ENCODE data around the gene PCDHA12.

The PCDHA12 gene

GRCh38 chr5:140916325-140916724 lies 41.2 kb downstream of the PCDHA12 start:
- Histone ChIP-seq H3K36me3 (ENCODE audit: insufficient read depth, low read length) (no peaks in the 10 kb centered on the region), H3K27ac (ENCODE audit: low read depth, low read length, poor library complexity, severe bottlenecking) (no peak overlapping the region), H3F3A (ENCODE audit: insufficient read depth, low read length) (no peaks in the 10 kb centered on the region), H3K9me2 (ENCODE audit: low read depth, low read length) (no peaks in the 10 kb centered on the region), H3K4me3 (ENCODE audit: low read depth, low read length, poor library complexity, severe bottlenecking) (no peak overlapping the region), H3K4me1 (ENCODE audit: insufficient read depth, low read length, severe bottlenecking) (no peaks in the 10 kb centered on the region), H3K9ac (ENCODE audit: low read length) (no peak overlapping the region), H2AFZ (ENCODE audit: low read length) (no peak overlapping the region), H4K20me1 (ENCODE audit: insufficient read depth, low read length) (no peaks in the 10 kb centered on the region), H3K79me2 (ENCODE audit: insufficient read depth, low read length) (no peaks in the 10 kb centered on the region), H3K9me3 (ENCODE audit: low read length) (no peaks in the 10 kb centered on the region), H3K4me2 (ENCODE audit: low read length) (no peak overlapping the region), H3K27me3 (ENCODE audit: insufficient read depth, low read length) (no peaks in the 10 kb centered on the region)
- TF ChIP-seq CTCF (IDR thresholded peaks at IDR 0.05; ENCODE audit: low read length) (no peak), EZH2 (IDR thresholded peaks at IDR 0.05; ENCODE audit: borderline replicate concordance, low read length) (no peak)

DNA sequence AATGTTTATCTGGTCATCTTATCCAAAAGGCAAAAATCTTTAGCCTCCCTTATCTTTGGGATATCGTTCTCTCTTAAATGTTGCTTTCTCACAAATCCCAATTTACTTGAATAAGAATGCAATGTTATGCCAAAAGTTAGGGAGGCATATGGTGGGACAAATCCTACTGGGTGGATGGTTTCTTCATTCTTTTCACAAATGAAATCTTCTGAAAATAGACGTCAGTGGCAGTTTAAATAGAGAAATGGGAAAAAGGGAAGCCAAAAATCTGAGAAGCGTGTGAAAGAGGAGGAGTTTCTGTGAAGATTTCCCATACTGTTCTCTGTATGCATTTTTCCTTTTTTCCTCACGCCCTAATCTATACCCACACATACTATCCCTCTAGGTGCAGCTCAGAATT lies 48.5 kb downstream of the PCDHA12 start:
- Histone ChIP-seq H3K4me3 (ENCODE audit: low read depth, low read length, poor library complexity, severe bottlenecking) (no peak overlapping the region), H3K27ac (ENCODE audit: low read depth, low read length, poor library complexity, severe bottlenecking) (no peak overlapping the region), H4K20me1 (ENCODE audit: insufficient read depth, low read length) (no peaks in the 10 kb centered on the region), H3F3A (ENCODE audit: insufficient read depth, low read length) (no peaks in the 10 kb centered on the region), H3K4me2 (ENCODE audit: low read length) (no peak overlapping the region), H3K4me1 (ENCODE audit: insufficient read depth, low read length, severe bottlenecking) (no peaks in the 10 kb centered on the region), H3K9ac (ENCODE audit: low read length) (no peak overlapping the region), H2AFZ (ENCODE audit: low read length) (no peak overlapping the region), H3K9me2 (ENCODE audit: low read depth, low read length) (no peaks in the 10 kb centered on the region), H3K79me2 (ENCODE audit: insufficient read depth, low read length) (no peaks in the 10 kb centered on the region), H3K9me3 (ENCODE audit: low read length) (no peaks in the 10 kb centered on the region), H3K27me3 (ENCODE audit: insufficient read depth, low read length) (no peaks in the 10 kb centered on the region), H3K36me3 (ENCODE audit: insufficient read depth, low read length) (no peaks in the 10 kb centered on the region)
- TF ChIP-seq EZH2 (IDR thresholded peaks at IDR 0.05; ENCODE audit: borderline replicate concordance, low read length) (no peak), CTCF (IDR thresholded peaks at IDR 0.05; ENCODE audit: low read length) (no peak)

DNA sequence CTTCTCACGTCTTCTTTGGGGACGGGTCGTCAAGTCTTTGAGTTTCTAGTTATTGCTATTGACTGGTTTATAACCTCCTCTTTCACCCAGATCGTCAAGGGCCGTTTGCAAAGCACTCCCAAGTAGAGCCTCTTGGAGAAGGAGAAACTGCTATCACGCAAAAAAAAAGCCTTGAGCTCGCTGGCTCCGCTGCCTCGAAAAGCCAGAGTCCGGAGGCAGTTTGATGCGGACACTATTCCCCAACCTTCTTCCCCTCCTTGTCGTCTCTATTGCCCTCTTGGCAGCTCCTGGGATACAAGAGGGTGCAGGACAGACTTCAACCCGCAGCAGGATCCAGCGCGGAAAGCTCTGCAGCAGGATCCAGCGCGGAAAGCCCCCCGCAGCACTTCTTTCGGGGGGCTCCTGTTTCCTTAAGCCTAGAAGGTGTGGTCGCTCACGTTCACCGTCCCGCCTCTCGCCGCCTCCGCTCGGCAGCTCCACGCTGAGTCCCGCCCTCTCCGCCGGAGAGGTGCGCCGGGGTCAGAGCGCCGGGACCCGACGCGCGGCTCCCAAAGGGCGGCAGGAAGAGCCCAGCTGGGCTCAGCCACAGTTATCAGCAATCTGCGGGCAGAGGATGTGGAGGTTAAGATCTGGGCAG lies 50.8 kb downstream of the PCDHA12 start, which contains the start of gene PCDHAC1:
Gene PCDHAC1 (plus strand): TSS at position 494 of the 637 bp plus-strand sequence. CDS start 594 bp downstream, outside the sequence.
- H3K9ac ChIP-seq (ENCODE audit: low read length), result no peak within 1 kb of the TSS

More for the DNA sequence above, 50.8 kb downstream of the PCDHA12 start, which contains the start of gene PCDHAC1:
- H3K27me3 ChIP-seq (ENCODE audit: insufficient read depth, low read length), result no peaks in the 10 kb centered on the region
- no peak within 1 kb of the TSS for H2AFZ ChIP-seq (ENCODE audit: low read length)
- no peaks in the 10 kb centered on the region for H3K4me1 ChIP-seq (ENCODE audit: insufficient read depth, low read length, severe bottlenecking)
- H3K79me2 ChIP-seq (ENCODE audit: insufficient read depth, low read length), result no peaks in the 10 kb centered on the region
- H3F3A ChIP-seq (ENCODE audit: insufficient read depth, low read length), result no peaks in the 10 kb centered on the region
- no peaks in the 10 kb centered on the region for H4K20me1 ChIP-seq (ENCODE audit: insufficient read depth, low read length)
- H3K27ac ChIP-seq (ENCODE audit: low read depth, low read length, poor library complexity, severe bottlenecking), result no peak within 1 kb of the TSS
- no peaks in the 10 kb centered on the region for H3K9me3 ChIP-seq (ENCODE audit: low read length)
- H3K36me3 ChIP-seq (ENCODE audit: insufficient read depth, low read length), result no peaks in the 10 kb centered on the region
- TF ChIP-seq CTCF (IDR thresholded peaks at IDR 0.05; ENCODE audit: low read length) (no peak), EZH2 (IDR thresholded peaks at IDR 0.05; ENCODE audit: borderline replicate concordance, low read length) (no peak)
- H3K9me2 ChIP-seq (ENCODE audit: low read depth, low read length), result no peaks in the 10 kb centered on the region
- no peak within 1 kb of the TSS for H3K4me2 ChIP-seq (ENCODE audit: low read length)
- H3K4me3 ChIP-seq (ENCODE audit: low read depth, low read length, poor library complexity, severe bottlenecking), result no peak within 1 kb of the TSS
